K562 treated with DMSO at 1 percent for 4 hours (cell line): ENCODE results near the gene PCDHB13. TPM values are rescaled to one million over a fixed set of nuclear protein-coding genes. Genes with fewer than 3 reads are reported as not detected.

Source experiments
- total RNA-seq: library from RNA; unstranded; fragments of 300-600 nt; gene quantifications from 2 replicates; pipeline ENCODE4 v1.2.3, GENCODE V29; 2022; ENCODE audit not compliant: insufficient read depth

The PCDHB13 gene
- not detected in 2 replicates for total RNA-seq

GRCh38 chr5:141213656-141214339, at the start of gene PCDHB13:
Gene PCDHB13, plus strand, starts transcription at chr5:141213919. Its CDS starts 205 bp downstream, at chr5:141214124.

GRCh38 chr5:141172381-141173204, 41.1 kb upstream of the PCDHB13 start, which contains the start of gene PCDHB7:
Gene PCDHB7, plus strand, starts transcription at chr5:141172644. Its CDS starts 192 bp downstream, at chr5:141172836.

GRCh38 chr5:141177577-141178191, 36.0 kb upstream of the PCDHB13 start, which contains the start of gene PCDHB8:
Gene PCDHB8, plus strand, starts transcription at chr5:141177790. Its CDS starts 245 bp downstream, at chr5:141178035.

GRCh38 chr5:141182248-141182647, 31.5 kb upstream of the PCDHB13 start, which contains the start of gene PCDHB16:
Gene PCDHB16, plus strand, starts transcription at chr5:141182387. Its CDS starts 173 bp downstream, at chr5:141182560.

GRCh38 chr5:141186897-141187512, 26.7 kb upstream of the PCDHB13 start, which contains the start of gene PCDHB9:
Gene PCDHB9, plus strand, starts transcription at chr5:141187161. Its CDS starts 158 bp downstream, at chr5:141187319.

GRCh38 chr5:141192110-141192725, 21.5 kb upstream of the PCDHB13 start, which contains the start of gene PCDHB10:
Gene PCDHB10, plus strand, starts transcription at chr5:141192353. Its CDS starts 200 bp downstream, at chr5:141192553.

GRCh38 chr5:141199359-141200235, 14.1 kb upstream of the PCDHB13 start, which contains the start of gene PCDHB11:
Gene PCDHB11, plus strand, starts transcription at chr5:141199627. Its CDS starts 148 bp downstream, at chr5:141199775.

GRCh38 chr5:141208478-141208877, 5.2 kb upstream of the PCDHB13 start, which contains the start of gene PCDHB12:
Gene PCDHB12, plus strand, starts transcription at chr5:141208719. Its CDS starts 189 bp downstream, at chr5:141208908.

GRCh38 chr5:141223112-141223783, 9.5 kb downstream of the PCDHB13 start, which contains the start of gene PCDHB14:
Gene PCDHB14, plus strand, starts transcription at chr5:141223343. Its CDS starts 163 bp downstream, at chr5:141223506.

GRCh38 chr5:141245250-141245717, 31.6 kb downstream of the PCDHB13 start, which contains the start of gene PCDHB15:
Gene PCDHB15, plus strand, starts transcription at chr5:141245395. Its CDS starts 184 bp downstream, at chr5:141245579.

Other genes with a start within 250 kb of the PCDHB13 start
- gene PCDHAC2, start 247.4 kb upstream of the PCDHB13 start, total RNA-seq, result not detected in 2 replicates
- not detected in 2 replicates for gene PCDHB1, start 162.5 kb upstream of the PCDHB13 start, total RNA-seq
- not detected in 2 replicates for gene PCDHB2, start 119.3 kb upstream of the PCDHB13 start, total RNA-seq
- not detected in 2 replicates for gene PCDHB3, start 113.4 kb upstream of the PCDHB13 start, total RNA-seq
- gene PCDHB4, start 92.1 kb upstream of the PCDHB13 start, total RNA-seq, result not detected in 2 replicates
- not detected in 2 replicates for gene PCDHB5, start 78.7 kb upstream of the PCDHB13 start, total RNA-seq
- not detected in 2 replicates for gene PCDHB6, start 63.9 kb upstream of the PCDHB13 start, total RNA-seq
- not detected in 2 replicates for gene PCDHB7, start 41.3 kb upstream of the PCDHB13 start, total RNA-seq
- gene PCDHB8, start 36.1 kb upstream of the PCDHB13 start, total RNA-seq, result not detected in 2 replicates
- not detected in 2 replicates for gene PCDHB16, start 31.5 kb upstream of the PCDHB13 start, total RNA-seq
- gene PCDHB9, start 26.8 kb upstream of the PCDHB13 start, total RNA-seq, result not detected in 2 replicates
- gene PCDHB10, start 21.6 kb upstream of the PCDHB13 start, total RNA-seq, result not detected in 2 replicates
- gene PCDHB11, start 14.3 kb upstream of the PCDHB13 start, total RNA-seq, result not detected in 2 replicates
- not detected in 2 replicates for gene PCDHB12, start 5.2 kb upstream of the PCDHB13 start, total RNA-seq
- gene PCDHB14, start 9.4 kb downstream of the PCDHB13 start, total RNA-seq, result not detected in 2 replicates
- not detected in 2 replicates for gene PCDHB15, start 31.5 kb downstream of the PCDHB13 start, total RNA-seq
- gene SLC25A2, start 90.1 kb downstream of the PCDHB13 start, total RNA-seq, result not detected in 2 replicates
- gene TAF7, start 106.9 kb downstream of the PCDHB13 start, total RNA-seq, result 87.4 and 92.8 TPM in 2 replicates
- gene PCDHGA1, start 116.6 kb downstream of the PCDHB13 start, total RNA-seq, result 0.37 TPM in 1 of 2 replicates, not detected in the other
- 0.12 TPM in 1 of 2 replicates, not detected in the other for gene PCDHGA2, start 124.8 kb downstream of the PCDHB13 start, total RNA-seq
- gene PCDHGA3, start 129.9 kb downstream of the PCDHB13 start, total RNA-seq, result 0.46 TPM in 1 of 2 replicates, not detected in the other
- not detected in 2 replicates for gene PCDHGB1, start 136.2 kb downstream of the PCDHB13 start, total RNA-seq
- 0.42 and 0.76 TPM in 2 replicates for gene PCDHGA4, start 141.1 kb downstream of the PCDHB13 start, total RNA-seq
- gene PCDHGB2, start 146.1 kb downstream of the PCDHB13 start, total RNA-seq, result 0.48 and 0.70 TPM in 2 replicates
- gene PCDHGA5, start 150.2 kb downstream of the PCDHB13 start, total RNA-seq, result 0.16 TPM in 1 of 2 replicates, not detected in the other
- 0.51 and 0.74 TPM in 2 replicates for gene PCDHGB3, start 156.3 kb downstream of the PCDHB13 start, total RNA-seq
- 0.27 and 0.35 TPM in 2 replicates for gene PCDHGA6, start 160.0 kb downstream of the PCDHB13 start, total RNA-seq
- not detected in 2 replicates for gene PCDHGA7, start 168.8 kb downstream of the PCDHB13 start, total RNA-seq
- gene PCDHGB4, start 173.8 kb downstream of the PCDHB13 start, total RNA-seq, result 0.21 TPM in 1 of 2 replicates, not detected in the other
- 0.24 TPM in 1 of 2 replicates, not detected in the other for gene PCDHGA8, start 178.7 kb downstream of the PCDHB13 start, total RNA-seq
- gene PCDHGB5, start 184.0 kb downstream of the PCDHB13 start, total RNA-seq, result not detected in 2 replicates
- gene PCDHGA9, start 188.9 kb downstream of the PCDHB13 start, total RNA-seq, result not detected in 2 replicates
- gene PCDHGB6, start 194.1 kb downstream of the PCDHB13 start, total RNA-seq, result not detected in 2 replicates
- gene PCDHGA10, start 199.1 kb downstream of the PCDHB13 start, total RNA-seq, result not detected in 2 replicates
- gene PCDHGB7, start 203.8 kb downstream of the PCDHB13 start, total RNA-seq, result not detected in 2 replicates
- gene PCDHGA11, start 207.1 kb downstream of the PCDHB13 start, total RNA-seq, result not detected in 2 replicates
- not detected in 2 replicates for gene PCDHGA12, start 216.6 kb downstream of the PCDHB13 start, total RNA-seq